ENCODE data around the gene CHM.
"Not testable (repeated sequence)": the region's sequence is repeated elsewhere in the genome, so short reads cannot be mapped to it uniquely, and the experiment has no call there.

Gene CHM, protein sequence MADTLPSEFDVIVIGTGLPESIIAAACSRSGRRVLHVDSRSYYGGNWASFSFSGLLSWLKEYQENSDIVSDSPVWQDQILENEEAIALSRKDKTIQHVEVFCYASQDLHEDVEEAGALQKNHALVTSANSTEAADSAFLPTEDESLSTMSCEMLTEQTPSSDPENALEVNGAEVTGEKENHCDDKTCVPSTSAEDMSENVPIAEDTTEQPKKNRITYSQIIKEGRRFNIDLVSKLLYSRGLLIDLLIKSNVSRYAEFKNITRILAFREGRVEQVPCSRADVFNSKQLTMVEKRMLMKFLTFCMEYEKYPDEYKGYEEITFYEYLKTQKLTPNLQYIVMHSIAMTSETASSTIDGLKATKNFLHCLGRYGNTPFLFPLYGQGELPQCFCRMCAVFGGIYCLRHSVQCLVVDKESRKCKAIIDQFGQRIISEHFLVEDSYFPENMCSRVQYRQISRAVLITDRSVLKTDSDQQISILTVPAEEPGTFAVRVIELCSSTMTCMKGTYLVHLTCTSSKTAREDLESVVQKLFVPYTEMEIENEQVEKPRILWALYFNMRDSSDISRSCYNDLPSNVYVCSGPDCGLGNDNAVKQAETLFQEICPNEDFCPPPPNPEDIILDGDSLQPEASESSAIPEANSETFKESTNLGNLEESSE

GRCh38 chrX:86047174-86047935 is at the start of gene CHM:
Gene CHM, minus strand, starts transcription at chrX:86047558. Its CDS starts 26 bp downstream, at chrX:86047532.
- in situ Hi-C loops (cut with MboI; ENCODE audit: low sequenced_read_pairs) = no loop called here

GRCh38 chrX:86078650-86079049 is 31.3 kb upstream of the CHM start:
- in situ Hi-C loops (cut with MboI; ENCODE audit: low sequenced_read_pairs) = no loop called here

- in situ Hi-C loops (cut with MboI; ENCODE audit: low sequenced_read_pairs) = no loop called here
Measured at GRCh38 chrX:86066998-86067397, 19.6 kb upstream of the CHM start.

- in situ Hi-C loops (cut with MboI; ENCODE audit: low sequenced_read_pairs) = no loop called here
Measured at GRCh38 chrX:86061407-86061806, 14.0 kb upstream of the CHM start.

GRCh38 chrX:86051741-86052140 is 4.4 kb upstream of the CHM start:
- in situ Hi-C loops (cut with MboI; ENCODE audit: low sequenced_read_pairs) = no loop called here

- in situ Hi-C loops (cut with MboI; ENCODE audit: low sequenced_read_pairs) = no loop called here
Measured at GRCh38 chrX:86047936-86048280, 550 bp upstream of the CHM start.

DNA sequence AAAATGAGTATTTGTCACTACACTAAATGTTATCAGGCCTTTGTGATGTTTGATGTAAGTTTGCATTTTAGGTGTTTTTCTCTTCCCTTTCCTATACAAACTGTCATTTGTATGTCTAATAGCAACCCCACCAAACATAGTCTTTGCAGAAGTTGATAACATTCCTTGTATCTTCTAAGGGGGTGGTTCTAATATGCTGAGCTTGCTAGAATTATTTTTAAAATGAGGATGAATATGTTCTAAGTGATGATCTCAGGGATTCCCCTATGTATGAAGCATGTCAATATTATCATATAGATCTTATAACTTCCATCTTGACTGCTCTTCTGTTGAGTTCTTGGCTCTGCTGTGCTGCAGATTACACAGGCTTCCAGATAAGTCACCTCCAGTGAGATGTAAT is 3.1 kb downstream of the CHM start:
- in situ Hi-C loops (cut with MboI; ENCODE audit: low sequenced_read_pairs) = no loop called here

DNA sequence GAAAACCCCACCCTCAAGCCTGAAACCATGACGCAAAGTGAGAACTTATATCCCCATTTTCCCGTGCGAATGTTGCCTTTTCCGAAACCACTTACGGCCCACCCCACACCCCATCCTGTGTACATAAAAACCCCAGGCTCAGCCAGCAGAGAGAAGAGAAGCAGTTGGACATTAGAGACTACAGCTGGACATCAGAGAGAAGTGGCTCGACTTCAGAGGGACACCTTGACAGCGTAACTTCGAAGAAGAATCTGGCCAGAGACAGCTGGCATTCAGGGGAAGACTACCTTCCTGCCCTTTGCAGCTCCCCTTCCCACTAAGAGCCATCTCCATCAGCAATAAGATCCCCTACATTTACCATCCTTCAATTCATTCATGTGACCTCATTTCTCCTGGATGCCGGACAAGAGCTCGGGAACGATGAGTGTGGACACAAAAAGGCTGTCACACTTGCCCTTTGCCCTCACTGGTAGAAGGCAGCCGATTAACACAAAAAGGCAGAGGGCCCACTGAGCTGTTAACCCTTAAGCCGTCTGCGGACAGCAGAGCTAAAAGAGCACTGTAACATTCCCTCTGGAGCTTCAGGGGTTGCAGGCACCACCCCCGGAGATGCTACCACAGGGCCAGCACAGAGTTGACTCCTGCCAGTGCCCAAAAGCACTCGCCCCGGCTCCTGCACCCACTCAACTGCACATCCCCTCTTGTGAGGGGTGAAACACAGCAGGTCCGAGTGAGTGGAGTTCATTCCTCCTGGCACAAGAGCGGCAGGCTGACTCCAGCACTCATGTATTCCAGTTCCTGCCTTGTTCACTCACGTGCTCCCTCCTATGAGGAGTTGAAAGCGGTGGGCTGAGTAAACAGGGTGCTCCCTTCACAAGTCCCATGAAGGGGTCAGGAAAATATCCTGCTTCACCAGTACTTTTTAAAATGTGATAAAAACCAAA is 7.5 kb downstream of the CHM start:
- in situ Hi-C loops (cut with MboI; ENCODE audit: low sequenced_read_pairs) = no loop called here

DNA sequence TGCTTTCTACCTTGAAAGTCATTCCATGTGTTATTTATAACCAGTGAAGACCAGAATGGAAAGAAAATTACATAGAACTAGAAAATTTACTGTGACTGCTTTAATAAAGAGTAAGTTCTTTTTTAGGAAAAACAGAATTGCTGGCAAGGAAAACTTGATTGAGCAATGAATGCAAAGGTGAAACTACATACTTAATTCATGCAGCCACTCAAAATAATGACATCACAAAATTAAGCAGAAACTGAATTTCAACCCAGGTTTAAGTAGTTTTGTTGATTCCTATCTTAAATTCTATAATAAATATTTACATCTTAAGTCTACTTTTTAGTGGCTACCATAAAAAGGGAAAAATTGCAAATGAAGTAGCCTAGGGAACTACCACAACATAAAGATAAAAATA is 14.0 kb downstream of the CHM start:
- in situ Hi-C loops (cut with MboI; ENCODE audit: low sequenced_read_pairs) = no loop called here

DNA sequence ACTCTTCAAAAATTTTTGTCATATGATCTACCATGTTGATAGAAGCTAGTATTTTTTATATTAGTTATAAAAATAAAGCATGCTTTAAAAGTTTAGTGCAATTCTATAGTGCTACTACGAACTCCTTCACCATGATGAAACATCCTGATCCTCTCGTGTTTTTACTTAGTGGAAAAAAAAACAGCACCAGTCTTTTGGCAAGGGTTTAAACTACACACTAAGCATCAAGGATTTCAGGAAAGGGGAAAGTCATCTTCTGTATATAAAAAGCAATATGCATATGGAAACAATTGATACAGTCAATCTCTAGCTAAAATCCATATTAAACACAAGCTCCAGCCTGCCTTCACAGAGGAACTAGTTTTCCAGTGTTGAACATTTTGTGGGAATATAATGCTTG is 18.7 kb downstream of the CHM start:
- in situ Hi-C loops (cut with MboI; ENCODE audit: low sequenced_read_pairs) = no loop called here

DNA sequence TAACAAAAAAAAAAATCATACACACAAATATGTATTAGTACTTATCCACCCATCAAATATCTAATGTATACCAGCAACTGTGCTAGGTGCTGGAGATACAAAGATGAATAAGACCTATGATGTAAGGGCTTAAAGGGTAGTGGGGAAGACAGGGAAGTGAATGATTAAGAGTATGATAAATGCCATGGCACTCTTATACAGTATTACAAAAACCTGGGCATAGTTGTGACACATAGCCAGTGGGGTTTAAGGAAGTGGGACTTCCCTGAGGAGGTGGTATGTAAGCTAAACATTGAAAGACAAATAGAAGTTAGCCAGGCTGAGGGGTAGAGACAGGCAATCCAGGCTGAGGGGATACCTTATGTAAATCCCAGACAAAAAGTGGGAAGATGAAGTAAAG is 23.5 kb downstream of the CHM start:
- in situ Hi-C loops (cut with MboI; ENCODE audit: low sequenced_read_pairs) = no loop called here

DNA sequence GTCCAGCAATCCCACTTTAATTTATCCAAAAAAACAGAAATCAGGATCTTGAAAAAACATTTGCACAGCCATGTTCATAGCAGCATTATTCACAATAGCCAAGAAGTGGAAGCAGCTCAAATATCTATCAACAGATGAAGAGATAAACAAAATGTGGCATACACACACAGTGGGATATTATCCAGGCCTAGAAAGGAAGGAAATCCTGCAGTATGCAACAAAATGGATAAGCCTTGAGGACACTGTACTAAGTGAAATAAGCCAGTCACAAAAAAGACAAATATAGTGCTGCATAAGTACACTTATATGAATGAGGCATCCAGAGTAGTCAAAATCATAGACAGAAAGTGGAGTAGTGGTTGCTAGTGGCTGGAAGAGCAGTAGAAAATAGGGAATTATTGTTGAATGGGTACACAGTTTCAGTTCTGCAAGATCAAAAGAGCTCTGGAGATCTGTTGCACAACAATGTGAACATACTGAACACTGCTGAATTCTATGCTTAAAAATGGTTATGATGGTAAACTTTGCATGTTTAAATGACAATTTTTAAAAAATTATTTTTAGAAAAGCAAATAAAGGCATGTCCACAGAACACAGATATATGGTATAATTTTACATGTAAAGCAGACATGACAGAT is 25.6 kb downstream of the CHM start:
- in situ Hi-C loops (cut with MboI; ENCODE audit: low sequenced_read_pairs) = no loop called here

DNA sequence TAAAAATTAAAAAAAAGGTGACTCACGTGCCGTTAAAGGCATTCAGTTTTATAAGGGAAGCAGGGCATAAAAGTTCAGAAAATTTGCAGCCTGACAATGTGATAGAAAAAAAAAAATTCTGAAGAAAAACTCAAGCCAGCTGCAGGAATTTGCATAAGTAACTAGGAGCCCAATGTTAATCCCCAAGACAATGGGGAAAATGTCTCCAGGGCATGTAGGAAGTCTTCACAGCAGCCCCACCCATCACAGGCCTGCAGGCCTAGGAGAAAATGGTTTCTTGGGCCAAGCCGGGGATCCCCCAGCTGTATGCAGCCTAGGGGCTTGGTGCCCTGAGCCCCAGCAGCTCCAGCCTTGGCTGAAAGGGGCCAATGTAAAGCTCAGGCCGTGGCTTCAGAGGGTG is 31.2 kb downstream of the CHM start:
- in situ Hi-C loops (cut with MboI; ENCODE audit: low sequenced_read_pairs) = no loop called here

DNA sequence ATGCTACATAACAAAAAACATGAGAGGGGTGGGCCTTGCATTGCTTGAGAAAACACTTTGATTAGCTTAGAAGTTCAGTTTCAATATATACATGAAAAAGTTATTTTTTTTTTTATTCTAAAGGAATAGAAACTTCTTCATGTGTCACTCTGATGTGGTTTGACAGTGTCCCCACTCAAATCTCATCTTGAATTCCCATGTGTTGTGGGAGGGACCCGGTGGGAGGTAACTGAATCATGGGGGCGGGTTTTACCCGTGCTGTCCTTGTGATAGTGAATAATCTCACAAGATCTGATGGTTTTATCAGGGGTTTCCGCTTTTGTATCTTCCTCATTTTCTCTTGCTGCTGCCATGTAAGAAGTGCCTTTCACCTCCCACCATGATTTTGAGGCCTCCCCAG is 32.4 kb downstream of the CHM start:
- in situ Hi-C loops (cut with MboI; ENCODE audit: low sequenced_read_pairs) = not testable (repeated sequence)

DNA sequence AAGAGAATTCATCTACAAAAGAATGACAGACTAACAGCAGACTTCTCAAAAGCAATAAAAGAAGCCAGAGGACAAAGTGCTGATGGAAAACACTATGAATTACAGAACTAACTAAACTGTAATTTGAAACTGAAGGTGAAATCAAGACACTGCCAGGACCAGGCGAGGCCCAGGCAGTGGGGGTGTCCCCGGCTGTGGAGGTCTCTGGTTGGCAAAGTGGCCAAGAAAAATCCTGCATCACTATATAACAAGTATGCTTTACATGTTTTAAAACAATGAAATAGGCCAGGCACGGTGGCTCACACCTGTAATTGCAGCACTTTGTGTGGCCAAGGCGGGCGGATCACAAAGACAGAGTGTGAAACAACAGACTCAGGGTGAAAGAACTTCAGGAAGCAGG is 32.9 kb downstream of the CHM start:
- in situ Hi-C loops (cut with MboI; ENCODE audit: low sequenced_read_pairs) = no loop called here

DNA sequence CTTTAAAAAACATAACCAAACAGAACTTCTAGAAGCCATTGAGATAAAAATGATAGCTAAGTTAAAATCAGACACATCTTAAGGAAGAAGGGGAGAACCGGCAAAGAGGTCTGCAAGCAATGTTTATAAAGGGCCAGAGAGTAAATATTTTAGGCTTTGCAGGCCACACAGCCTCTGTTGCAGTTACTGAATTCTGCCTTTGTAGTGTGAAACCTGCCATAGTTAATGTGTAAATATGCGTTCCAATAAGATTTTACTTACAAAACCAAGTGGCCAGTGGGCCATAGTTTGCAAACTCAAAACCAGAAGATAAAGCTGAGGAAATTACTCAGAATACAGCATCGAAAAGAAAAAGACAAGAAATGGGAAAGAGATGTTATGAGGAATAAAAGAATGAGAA is 33.6 kb downstream of the CHM start:
- in situ Hi-C loops (cut with MboI; ENCODE audit: low sequenced_read_pairs) = no loop called here

DNA sequence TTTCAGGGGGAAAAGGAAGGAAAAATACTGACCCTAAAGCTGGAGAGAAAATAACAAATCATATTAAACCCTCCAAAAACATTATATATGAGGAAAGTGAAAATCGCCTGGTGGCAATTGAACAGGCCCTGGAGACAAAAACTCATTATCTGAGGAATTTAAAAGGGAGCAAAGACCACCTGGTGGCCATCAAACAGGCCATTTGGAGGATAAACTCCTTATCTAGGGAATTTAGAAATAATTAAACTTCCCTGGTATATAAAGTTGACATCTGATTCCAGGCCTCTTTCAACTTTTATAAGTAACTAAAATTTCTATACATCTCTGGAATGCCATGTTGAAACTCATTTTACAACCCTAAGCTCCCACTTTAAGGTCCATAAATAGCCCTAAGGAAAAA is 35.2 kb downstream of the CHM start:
- in situ Hi-C loops (cut with MboI; ENCODE audit: low sequenced_read_pairs) = no loop called here

DNA sequence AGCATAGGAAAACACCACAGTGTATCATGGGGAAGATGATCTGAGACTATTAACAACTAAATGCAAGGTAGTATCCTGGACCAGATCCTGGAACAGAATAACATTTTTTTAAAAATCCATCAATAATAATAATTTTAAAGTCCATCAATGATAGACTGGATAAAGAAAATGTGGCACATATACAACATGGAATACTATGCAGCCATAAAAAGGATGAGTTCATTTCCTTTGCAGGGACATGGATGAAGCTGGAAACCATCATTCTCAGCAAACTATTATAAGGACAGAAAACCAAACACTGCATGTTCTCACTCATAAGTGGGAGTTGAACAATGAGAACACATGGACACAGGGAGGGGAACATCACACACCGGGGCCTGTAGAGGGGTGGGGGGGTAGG is 37.6 kb downstream of the CHM start:
- in situ Hi-C loops (cut with MboI; ENCODE audit: low sequenced_read_pairs) = not testable (repeated sequence)

DNA sequence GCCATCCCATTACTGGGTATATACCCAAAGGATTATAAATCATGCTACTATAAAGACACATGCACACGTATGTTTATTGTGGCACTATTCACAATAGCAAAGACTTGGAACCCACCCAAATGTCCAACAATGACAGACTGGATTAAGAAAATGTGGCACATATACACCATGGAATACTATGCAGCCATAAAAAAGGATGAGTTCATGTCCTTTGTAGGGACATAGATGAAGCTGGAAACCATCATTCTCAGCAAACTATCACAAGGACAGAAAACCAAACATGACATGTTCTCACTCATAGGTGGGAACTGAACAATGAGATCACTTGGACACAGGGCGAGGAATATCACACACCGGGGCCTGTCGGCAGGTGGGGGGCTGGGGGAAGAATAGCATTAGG is 39.5 kb downstream of the CHM start:
- in situ Hi-C loops (cut with MboI; ENCODE audit: low sequenced_read_pairs) = not testable (repeated sequence)
